GM18505 (cell line): Measurements from ENCODE around the gene ZBTB16.
"Not testable (repeated sequence)": the region's sequence is repeated elsewhere in the genome, so short reads cannot be mapped to it uniquely, and the experiment has no call there.

Source experiments
- ATAC-seq: cut with Tn5 transposase; IDR thresholded peaks from one replicate; pipeline ENCODE4 v1.9.1; 2021; ENCODE audit not compliant: unreplicated experiment
- POLR2A ChIP-seq: IDR thresholded peaks from 4 replicates; pipeline ENCODE4 v1.6.1; 2011; ENCODE audit warnings: borderline replicate concordance; ENCODE audit not compliant: insufficient read depth, insufficient read length; ENCODE audit errors: extremely low read depth

ZBTB16 gene

DNA sequence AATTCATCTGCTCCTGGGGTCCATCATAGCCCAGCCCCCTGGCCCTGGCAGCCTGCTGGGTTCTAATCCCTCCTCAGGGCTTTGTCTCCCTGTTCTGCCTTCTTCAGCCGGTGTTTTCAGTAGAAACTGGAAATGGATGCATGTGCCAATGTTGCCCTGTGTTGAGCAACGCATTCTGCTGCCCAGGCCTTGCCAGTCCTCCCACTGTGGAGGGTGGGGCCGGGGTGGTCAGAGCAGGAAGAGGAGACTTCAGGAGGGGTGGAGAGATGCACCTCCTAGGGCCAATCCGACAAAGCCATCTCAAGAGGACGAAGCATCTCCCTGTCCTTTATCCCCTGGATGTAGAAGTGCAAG lies 27.6 kb upstream of the ZBTB16 start:
- no peak for TF ChIP-seq POLR2A
- no peak for ATAC-seq

DNA sequence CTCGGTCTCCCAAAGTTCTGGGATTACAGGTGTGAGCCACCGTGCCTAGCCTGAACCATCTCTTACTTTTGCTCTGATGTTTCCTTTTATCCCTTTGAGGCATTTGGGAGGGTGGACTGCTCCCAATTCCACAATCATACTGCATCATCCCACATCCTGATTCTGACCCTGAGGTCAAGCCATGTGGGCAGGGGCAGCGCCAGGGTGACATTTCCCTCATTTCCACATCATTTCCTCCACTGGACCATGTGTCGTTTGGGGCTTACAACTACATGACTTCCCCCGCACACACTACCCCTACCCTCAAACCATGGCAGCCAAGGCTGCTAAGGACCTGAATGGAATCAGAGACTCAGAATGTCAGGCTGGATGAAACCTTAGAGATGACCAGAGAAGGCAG lies 26.4 kb upstream of the ZBTB16 start:
- ATAC-seq: no peak
- no peak for TF ChIP-seq POLR2A

DNA sequence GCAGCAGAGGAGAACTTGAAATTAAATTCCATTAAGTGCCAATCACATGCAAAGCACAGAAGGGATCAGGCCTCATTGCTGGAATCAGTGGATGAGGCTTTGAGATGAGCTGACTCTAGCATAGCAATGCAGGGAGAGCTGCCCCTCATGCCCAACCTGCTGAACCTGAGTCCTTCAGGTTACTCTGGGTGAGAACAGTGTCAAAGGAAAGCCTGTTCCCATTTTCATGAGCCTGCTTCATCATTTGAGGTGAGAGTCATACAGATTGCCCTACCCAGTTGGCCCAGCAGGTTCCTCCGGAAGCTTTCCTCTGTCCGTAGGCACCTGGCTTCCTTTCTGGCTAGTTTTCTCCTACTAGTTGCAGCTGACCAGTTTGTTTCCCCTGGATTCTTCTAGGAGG lies 25.9 kb upstream of the ZBTB16 start:
- TF ChIP-seq POLR2A: no peak

DNA sequence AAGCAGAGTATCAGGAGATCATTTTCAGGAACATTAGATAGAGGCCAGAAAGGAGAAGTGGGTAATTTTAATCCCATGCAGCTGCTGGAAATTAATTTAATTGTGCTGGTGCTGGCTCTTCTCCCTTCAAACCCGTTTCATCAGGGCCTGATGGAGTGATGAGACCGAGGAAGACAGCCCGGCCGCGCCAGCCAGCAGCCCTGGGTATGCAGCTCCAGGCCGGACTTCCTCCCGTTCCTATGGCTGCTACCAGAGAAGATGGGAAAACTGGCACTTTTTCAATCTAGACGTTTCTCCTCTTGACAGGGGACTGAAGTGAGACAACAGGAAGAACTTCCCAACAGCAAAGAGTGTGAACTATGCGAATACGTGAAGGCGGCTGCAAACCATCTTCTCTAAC lies 24.6 kb upstream of the ZBTB16 start:
- no peak for TF ChIP-seq POLR2A
- no peak for ATAC-seq

More for the DNA sequence above, 25.9 kb upstream of the ZBTB16 start:
- no peak for ATAC-seq

DNA sequence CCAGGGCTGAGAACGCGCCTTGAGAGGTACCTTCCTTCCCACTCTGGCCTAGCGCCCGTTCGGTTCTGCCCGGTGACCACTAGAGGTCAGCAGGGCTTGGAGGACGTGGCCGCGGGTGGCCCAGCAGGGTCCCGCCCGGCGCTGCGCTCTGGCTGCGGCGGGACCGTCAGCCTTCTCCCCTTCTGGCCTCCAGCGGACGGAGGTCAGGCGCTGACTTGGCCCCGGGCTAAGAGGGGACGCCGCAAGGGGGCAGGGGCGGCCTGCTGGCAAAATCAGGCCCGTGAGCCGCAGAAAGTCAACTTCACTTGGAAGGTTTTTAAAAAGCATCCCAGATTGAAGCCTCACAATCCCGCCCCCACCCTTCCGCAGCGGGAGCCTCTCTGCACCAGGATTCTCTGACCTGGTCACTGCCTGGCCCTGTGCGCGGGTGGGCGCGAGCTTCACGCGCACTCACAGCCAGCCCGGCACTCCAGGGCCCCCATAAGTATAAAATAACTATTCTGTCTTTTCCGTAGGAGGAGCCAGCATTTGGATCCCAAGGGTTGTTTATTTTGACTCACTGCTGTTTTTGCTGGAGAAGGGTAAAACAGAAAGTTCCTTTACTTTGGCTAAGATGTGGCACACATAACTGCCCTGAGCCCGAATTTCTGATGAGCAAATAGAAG lies 23.2 kb upstream of the ZBTB16 start:
- ATAC-seq: no peak
- no peak for TF ChIP-seq POLR2A

DNA sequence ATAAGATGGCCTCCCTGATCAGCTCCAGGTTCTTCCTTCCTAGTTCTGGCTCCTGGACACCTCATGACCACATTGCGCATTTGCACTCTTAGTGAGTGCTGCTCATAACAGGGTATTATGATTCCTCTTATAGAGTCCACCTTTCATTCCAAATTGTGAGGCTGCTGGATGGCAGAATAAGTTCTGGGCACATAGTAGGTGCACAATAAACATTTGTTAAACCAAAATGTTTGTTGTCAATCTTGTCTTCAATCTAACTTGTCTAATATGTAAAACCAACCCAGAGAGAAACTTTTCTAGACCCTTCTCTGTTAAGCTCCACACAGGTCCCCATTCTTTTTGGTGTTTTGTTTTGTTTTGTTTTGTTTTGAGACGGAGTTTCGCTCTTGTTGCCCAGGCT lies 22.6 kb upstream of the ZBTB16 start:
- no peak for ATAC-seq
- TF ChIP-seq POLR2A: no peak

DNA sequence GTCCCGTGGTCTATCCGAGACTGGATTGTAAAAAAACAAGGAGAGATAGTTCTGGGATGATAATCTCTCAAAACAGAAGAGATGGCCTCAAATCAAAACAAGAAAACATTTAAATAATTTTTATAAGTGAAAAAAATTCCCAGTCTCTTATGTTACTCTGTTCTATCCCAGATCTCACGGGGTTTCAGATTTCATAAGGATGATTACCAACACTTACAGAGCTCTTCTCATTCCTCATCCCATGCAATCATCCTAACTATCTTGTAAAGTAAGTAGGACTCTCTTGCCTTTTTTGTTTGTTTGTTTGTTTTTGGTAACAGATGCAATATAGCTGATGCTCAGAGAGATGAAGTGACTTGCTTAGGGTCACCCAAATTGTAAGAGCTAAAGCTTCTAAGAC lies 20.0 kb upstream of the ZBTB16 start:
- ATAC-seq: no peak
- no peak for TF ChIP-seq POLR2A

DNA sequence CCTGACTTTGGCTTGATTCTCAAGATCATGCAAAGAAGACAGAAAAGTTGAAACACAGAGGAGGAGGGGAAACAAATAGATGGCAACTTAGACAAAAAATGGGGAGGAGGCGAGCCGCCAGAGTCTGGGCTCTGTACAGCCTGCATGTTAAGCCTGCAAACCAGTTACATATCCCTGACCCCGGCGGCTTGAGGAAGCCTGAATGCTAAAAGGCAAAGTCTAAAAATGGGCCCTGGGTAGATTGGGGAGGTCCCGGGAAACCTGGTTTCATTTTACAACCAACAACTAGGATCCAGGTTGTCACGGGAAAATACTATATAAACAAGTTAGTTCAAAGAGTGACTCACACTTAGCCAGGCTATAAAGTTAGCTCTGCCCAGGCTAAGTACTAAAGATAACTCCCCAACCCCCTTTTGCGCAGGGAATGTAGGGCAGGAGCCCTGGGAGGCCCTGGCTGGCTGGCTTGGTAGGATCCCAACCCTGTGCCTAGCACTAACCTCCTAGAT lies 18.8 kb upstream of the ZBTB16 start:
- ATAC-seq: no peak
- no peak for TF ChIP-seq POLR2A

DNA sequence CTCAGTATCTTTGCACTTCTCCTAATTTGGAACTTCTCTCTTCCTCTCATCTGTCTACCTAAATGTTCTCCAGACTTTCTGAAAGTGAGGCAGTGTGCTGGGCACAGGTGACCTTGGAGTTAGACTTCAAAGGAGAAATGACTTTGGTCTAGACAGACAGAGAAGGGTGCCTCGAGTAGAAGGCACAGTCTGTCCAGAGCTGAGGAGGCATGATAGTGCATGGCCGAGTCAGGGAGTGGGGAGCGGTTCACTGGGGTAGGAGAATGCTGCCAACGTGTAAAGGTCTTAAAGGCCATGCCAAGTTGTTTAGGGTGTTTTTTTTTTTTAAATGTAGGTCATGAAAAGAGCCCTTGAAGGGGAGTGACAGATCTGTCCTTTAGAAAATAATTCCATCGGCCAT lies 17.3 kb upstream of the ZBTB16 start:
- no peak for ATAC-seq
- no peak for TF ChIP-seq POLR2A

DNA sequence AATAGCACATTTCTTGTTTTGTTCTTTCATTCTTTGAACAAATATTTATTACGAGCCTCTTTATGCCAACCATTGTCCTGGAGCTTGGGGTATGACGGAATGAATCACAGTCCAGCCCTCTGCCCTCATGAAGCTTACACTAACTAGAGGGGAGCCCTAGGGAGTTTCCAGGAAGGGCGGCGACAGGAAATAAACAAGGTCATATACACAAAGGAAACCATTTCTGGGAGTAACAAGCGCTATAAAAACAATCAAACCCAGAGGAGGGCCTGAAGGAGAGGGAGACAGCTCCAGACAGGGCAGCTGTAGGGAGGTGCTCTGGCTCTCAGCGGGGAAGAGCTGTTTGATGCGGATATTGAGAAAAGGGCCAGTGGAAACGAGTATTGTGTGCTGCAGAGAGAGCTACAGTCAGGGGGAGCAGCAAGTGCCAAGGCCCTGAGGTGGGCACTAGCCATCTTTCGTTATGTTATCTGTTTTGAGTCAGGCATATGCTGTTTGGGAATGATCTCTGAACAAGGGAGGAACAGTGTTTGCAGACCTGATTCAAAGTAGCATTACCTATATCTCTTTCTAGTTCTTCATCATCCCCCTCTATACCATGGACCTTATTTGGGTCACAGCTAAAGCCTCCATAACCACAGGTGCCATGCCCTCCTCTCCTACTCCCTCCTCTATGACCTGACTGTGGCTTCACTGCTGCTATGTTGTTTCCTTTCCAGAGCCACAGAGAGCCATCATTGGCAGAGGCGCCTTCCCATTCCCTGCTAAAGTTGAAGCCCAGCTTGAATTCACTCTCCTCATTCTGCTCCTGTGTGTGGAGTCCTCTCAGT lies 15.3 kb upstream of the ZBTB16 start:
- no peak for ATAC-seq

DNA sequence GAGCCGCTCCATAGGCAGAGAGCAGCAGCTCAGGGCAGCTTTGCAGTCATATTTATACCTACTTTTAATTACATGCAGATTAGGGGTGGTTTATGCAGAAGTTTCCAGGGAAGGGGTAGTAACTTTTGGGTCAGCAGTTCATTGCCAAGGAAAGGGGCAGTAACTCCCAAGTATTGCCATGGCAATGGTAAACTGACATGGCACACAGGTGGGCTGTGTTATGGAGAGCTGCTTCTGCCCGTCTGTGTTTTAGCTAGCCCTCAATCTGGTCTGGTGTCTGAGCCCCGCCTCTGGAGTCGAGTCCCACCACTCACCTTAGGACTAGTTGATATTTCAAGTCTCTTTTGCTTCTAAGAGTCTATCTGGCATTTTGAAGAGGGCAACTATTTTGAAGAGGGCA lies 12.2 kb upstream of the ZBTB16 start:
- TF ChIP-seq POLR2A: no peak
- ATAC-seq: no peak

More for the DNA sequence above, 15.3 kb upstream of the ZBTB16 start:
- no peak for TF ChIP-seq POLR2A

DNA sequence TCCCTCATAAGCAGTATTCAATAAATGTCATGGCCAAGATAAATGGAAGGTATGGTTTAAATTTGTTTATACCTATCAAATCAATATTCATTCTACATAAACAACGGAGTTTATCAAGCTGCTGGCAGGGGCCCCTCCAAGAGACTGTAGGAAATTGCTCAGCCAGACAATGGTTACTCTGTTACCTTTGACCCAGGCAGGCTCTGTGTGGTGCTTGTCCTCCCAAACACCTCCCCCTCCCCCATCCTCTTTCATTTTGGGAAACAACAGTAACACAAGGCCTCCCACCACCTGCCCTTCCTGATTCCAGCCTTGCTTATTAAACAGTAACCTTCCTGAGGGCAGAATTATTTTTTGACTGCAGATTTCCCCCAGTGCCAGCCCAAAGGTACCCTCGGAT lies 10.5 kb upstream of the ZBTB16 start:
- ATAC-seq: no peak
- TF ChIP-seq POLR2A: no peak

DNA sequence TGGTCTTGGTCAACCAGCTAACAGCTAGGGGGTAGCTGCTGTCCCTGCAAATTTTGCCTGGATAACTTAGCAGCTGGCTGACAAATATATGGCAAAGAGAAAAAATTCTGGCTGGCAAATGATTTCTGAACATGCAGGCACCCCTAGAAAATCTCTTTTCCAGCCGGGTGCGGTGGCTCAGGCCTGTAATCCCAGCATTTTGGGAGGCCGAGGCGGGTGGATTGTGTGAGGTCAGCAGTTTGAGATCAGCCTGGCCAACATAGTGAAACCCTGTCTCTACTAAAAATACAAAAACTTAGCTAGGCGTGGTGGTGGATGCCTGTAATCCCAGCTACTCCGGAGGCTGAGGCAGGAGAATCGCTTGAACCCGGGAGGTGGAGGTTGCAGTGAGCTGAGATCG lies 9.7 kb upstream of the ZBTB16 start:
- ATAC-seq: not testable (repeated sequence)

DNA sequence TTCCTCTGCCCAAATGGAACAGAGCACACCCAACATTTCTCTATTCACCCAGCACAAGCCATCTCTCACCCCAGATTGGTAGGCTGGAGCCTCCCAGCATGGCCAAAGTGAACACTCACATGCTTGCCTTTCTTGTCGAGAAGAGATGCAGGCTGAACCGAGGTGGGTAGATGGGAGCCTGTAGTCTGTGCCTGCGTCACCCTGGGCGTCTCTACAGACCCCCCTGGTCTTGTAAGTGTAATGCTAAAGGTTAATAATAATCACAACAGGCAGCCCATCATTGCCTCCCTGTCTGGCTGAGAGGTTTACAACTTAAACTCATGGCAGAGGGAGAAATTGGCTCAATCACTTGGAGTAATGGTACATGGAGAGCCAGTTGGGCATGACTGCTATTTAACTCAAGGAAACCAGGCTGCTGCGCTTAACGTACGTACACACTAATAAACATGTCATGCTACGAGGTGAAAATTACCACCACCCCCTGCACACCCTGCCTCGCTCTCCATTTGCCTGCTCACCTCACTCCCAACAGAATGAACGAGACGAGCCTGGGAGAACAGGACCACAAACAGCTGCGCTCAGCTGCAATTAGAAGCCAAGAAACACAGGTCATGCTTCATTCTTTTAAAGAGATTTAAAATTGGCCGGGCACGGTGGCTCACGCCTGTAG lies 9.1 kb upstream of the ZBTB16 start:
- no peak for ATAC-seq
- no peak for TF ChIP-seq POLR2A
